ENCODE measurements around the gene STAMBPL1.

Gene STAMBPL1

DNA sequence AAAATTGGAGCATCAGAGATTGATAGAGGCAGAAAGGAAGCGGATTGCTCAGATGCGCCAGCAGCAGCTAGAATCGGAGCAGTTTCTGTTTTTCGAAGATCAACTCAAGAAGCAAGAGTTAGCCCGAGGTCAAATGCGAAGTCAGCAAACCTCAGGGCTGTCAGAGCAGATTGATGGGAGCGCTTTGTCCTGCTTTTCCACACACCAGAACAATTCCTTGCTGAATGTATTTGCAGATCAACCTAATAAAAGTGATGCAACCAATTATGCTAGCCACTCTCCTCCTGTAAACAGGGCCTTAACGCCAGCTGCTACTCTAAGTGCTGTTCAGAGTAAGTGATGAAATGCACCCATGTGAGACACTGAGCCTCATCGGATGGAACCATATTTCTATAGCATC is 33.1 kb downstream of the STAMBPL1 start:
- Histone ChIP-seq H3K27me3 (ENCODE audit: control insufficient read depth, low read length) (no peaks in the 10 kb centered on the region), H3K4me3 (ENCODE audit: low read length) (no peak overlapping the region), H3F3A (ENCODE audit: control insufficient read depth, insufficient read depth) (no peaks in the 10 kb centered on the region), H4K20me1 (ENCODE audit: control insufficient read depth, insufficient read depth, low read depth, low read length) (no peaks in the 10 kb centered on the region), H3K4me1 (ENCODE audit: control insufficient read depth, low read length) (no peaks in the 10 kb centered on the region), H3K27ac (ENCODE audit: low read depth, low read length) (no peak overlapping the region), H3K4me2 (ENCODE audit: low read length) (no peak overlapping the region), H3K9me3 (ENCODE audit: control insufficient read depth, insufficient read depth, low read length) (no peaks in the 10 kb centered on the region), H3K79me2 (ENCODE audit: control insufficient read depth, low read length) (no peaks in the 10 kb centered on the region), H3K9me2 (replicated peaks; ENCODE audit: control insufficient read depth, low read length) (no peaks in the 10 kb centered on the region), H3K36me3 (ENCODE audit: control insufficient read depth, low read length) (peaks cover 24% of the 10 kb centered on the region)
- TF ChIP-seq, protein P1, sequence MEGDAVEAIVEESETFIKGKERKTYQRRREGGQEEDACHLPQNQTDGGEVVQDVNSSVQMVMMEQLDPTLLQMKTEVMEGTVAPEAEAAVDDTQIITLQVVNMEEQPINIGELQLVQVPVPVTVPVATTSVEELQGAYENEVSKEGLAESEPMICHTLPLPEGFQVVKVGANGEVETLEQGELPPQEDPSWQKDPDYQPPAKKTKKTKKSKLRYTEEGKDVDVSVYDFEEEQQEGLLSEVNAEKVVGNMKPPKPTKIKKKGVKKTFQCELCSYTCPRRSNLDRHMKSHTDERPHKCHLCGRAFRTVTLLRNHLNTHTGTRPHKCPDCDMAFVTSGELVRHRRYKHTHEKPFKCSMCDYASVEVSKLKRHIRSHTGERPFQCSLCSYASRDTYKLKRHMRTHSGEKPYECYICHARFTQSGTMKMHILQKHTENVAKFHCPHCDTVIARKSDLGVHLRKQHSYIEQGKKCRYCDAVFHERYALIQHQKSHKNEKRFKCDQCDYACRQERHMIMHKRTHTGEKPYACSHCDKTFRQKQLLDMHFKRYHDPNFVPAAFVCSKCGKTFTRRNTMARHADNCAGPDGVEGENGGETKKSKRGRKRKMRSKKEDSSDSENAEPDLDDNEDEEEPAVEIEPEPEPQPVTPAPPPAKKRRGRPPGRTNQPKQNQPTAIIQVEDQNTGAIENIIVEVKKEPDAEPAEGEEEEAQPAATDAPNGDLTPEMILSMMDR (IDR thresholded peaks at IDR 0.05; ENCODE audit: low read depth, low read length, poor library complexity, severe bottlenecking) = no peak
- TF ChIP-seq EZH2phosphoT487 (IDR thresholded peaks at IDR 0.05; ENCODE audit: borderline replicate concordance, low read length) = no peak

DNA sequence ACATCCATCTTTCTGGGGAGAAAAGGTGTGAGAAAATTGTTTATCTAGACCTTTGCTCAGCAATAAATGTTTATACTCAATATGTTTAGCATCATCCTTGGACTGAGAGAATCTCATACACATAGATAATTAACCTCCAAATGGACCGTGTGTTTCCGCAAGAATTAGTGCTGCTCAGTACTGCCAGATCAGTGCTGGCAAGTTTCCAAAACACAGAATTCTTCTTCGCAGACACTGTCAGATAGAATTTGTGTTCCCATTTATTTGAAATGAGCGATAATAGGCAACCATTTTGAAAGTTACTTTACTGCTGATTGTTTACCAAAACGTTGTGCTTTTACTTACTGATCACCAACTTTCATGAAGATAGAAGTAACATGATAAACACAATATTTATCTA is 33.7 kb downstream of the STAMBPL1 start:
- Histone ChIP-seq H3K36me3 (ENCODE audit: control insufficient read depth, low read length) (peaks cover 18% of the 10 kb centered on the region), H3K27me3 (ENCODE audit: control insufficient read depth, low read length) (no peaks in the 10 kb centered on the region), H3K9me2 (replicated peaks; ENCODE audit: control insufficient read depth, low read length) (no peaks in the 10 kb centered on the region), H3K4me2 (ENCODE audit: low read length) (no peak overlapping the region), H3K79me2 (ENCODE audit: control insufficient read depth, low read length) (no peaks in the 10 kb centered on the region), H3K4me1 (ENCODE audit: control insufficient read depth, low read length) (no peaks in the 10 kb centered on the region), H3K9me3 (ENCODE audit: control insufficient read depth, insufficient read depth, low read length) (no peaks in the 10 kb centered on the region), H3F3A (ENCODE audit: control insufficient read depth, insufficient read depth) (no peaks in the 10 kb centered on the region), H3K4me3 (ENCODE audit: low read length) (no peak overlapping the region), H4K20me1 (ENCODE audit: control insufficient read depth, insufficient read depth, low read depth, low read length) (no peaks in the 10 kb centered on the region), H3K27ac (ENCODE audit: low read depth, low read length) (no peak overlapping the region)
- TF ChIP-seq, protein P1 (IDR thresholded peaks at IDR 0.05; ENCODE audit: low read depth, low read length, poor library complexity, severe bottlenecking) = no peak
- TF ChIP-seq EZH2phosphoT487 (IDR thresholded peaks at IDR 0.05; ENCODE audit: borderline replicate concordance, low read length) = no peak

DNA sequence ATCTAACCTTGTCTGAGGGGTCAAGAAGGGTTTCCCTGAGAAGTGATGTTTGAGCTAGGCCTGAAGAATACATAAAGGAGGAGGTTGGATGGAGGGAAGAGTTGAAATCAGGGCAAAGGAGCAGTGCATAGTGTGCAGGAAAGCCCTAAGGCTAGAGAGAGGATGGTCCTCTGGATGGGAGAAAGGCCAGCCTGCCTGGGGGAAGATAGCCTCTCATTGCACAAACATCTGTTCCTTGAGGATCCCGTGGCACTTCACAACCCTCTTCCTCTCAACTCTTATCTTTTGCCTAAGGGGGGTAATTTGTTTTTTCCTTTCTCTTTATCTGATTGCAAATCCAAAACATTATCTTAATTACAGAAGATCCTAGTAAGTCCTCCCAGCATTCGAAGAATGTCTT is 35.7 kb downstream of the STAMBPL1 start:
- no peaks in the 10 kb centered on the region for H3K79me2 ChIP-seq (ENCODE audit: control insufficient read depth, low read length)
- no peaks in the 10 kb centered on the region for H3K9me3 ChIP-seq (ENCODE audit: control insufficient read depth, insufficient read depth, low read length)
- no peak overlapping the region for H3K4me2 ChIP-seq (ENCODE audit: low read length)
- no peaks in the 10 kb centered on the region for H3F3A ChIP-seq (ENCODE audit: control insufficient read depth, insufficient read depth)
- H3K27ac ChIP-seq (ENCODE audit: low read depth, low read length) = no peak overlapping the region
- no peaks in the 10 kb centered on the region for H3K4me1 ChIP-seq (ENCODE audit: control insufficient read depth, low read length)
- no peaks in the 10 kb centered on the region for H3K9me2 ChIP-seq (replicated peaks; ENCODE audit: control insufficient read depth, low read length)
- TF ChIP-seq, protein P1 (IDR thresholded peaks at IDR 0.05; ENCODE audit: low read depth, low read length, poor library complexity, severe bottlenecking) = no peak
- no peak for TF ChIP-seq EZH2phosphoT487 (IDR thresholded peaks at IDR 0.05; ENCODE audit: borderline replicate concordance, low read length)
- H3K36me3 ChIP-seq (ENCODE audit: control insufficient read depth, low read length) = peaks cover 18% of the 10 kb centered on the region
- no peaks in the 10 kb centered on the region for H4K20me1 ChIP-seq (ENCODE audit: control insufficient read depth, insufficient read depth, low read depth, low read length)
- no peak overlapping the region for H3K4me3 ChIP-seq (ENCODE audit: low read length)
- no peaks in the 10 kb centered on the region for H3K27me3 ChIP-seq (ENCODE audit: control insufficient read depth, low read length)

DNA sequence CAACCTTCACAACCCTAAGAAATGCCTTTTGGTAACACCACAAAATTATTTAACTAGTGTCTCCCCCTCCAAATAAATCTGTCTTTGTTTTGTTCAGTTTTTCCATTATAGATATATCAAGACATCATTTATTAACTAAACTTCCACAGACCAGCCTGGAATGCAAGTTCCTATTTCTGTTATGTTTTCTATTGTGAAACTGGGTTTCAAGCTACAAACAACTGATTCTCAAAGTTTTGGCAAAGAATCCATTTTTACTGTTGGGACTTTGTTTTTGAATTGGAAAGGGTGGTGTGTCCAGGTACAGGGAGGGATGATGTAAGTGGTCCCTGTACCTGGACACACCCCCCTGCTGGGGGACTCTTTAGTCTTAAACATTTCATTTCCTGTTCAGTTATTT is 36.2 kb downstream of the STAMBPL1 start:
- Histone ChIP-seq H3K36me3 (ENCODE audit: control insufficient read depth, low read length) (peaks cover 15% of the 10 kb centered on the region), H3K9me3 (ENCODE audit: control insufficient read depth, insufficient read depth, low read length) (no peaks in the 10 kb centered on the region), H4K20me1 (ENCODE audit: control insufficient read depth, insufficient read depth, low read depth, low read length) (no peaks in the 10 kb centered on the region), H3K4me3 (ENCODE audit: low read length) (no peak overlapping the region), H3K27me3 (ENCODE audit: control insufficient read depth, low read length) (no peaks in the 10 kb centered on the region), H3F3A (ENCODE audit: control insufficient read depth, insufficient read depth) (no peaks in the 10 kb centered on the region), H3K9me2 (replicated peaks; ENCODE audit: control insufficient read depth, low read length) (no peaks in the 10 kb centered on the region), H3K4me1 (ENCODE audit: control insufficient read depth, low read length) (no peaks in the 10 kb centered on the region), H3K4me2 (ENCODE audit: low read length) (no peak overlapping the region), H3K79me2 (ENCODE audit: control insufficient read depth, low read length) (no peaks in the 10 kb centered on the region), H3K27ac (ENCODE audit: low read depth, low read length) (no peak overlapping the region)
- no peak for TF ChIP-seq EZH2phosphoT487 (IDR thresholded peaks at IDR 0.05; ENCODE audit: borderline replicate concordance, low read length)
- TF ChIP-seq, protein P1 (IDR thresholded peaks at IDR 0.05; ENCODE audit: low read depth, low read length, poor library complexity, severe bottlenecking) = no peak
